HG03558 (cell line): Measurements from ENCODE around the gene PKIB.
"Not testable (repeated sequence)": the region's sequence is repeated elsewhere in the genome, so short reads cannot be mapped to it uniquely, and the experiment has no call there.

ENCODE experiments used
- ATAC-seq: cut with Tn5 transposase; IDR thresholded peaks from one replicate; pipeline ENCODE4 v1.9.1; 2021; ENCODE audit warnings: moderate number of reproducible peaks; ENCODE audit not compliant: unreplicated experiment; ENCODE audit errors: extremely low read depth

Gene PKIB

DNA sequence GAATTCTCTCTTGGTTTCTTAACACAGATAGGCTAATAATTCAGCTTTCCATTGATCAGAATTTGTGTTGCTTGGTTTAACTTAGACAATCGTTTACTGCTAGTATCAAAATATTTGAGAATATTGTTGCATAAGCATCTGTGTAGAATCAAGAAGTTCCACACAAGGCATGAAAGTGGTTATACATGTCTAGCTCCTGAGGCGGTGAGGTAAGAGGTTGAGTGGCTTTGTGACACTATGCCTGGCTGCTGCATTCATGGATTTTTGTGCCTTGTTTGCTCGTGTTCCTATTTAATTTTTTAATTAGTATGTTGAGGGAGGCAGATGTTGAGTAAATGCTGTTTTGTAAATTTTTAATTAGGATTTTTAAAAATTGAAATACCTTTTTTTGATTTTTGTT, 10.2 kb downstream of the PKIB start:
- ATAC-seq: no peak

DNA sequence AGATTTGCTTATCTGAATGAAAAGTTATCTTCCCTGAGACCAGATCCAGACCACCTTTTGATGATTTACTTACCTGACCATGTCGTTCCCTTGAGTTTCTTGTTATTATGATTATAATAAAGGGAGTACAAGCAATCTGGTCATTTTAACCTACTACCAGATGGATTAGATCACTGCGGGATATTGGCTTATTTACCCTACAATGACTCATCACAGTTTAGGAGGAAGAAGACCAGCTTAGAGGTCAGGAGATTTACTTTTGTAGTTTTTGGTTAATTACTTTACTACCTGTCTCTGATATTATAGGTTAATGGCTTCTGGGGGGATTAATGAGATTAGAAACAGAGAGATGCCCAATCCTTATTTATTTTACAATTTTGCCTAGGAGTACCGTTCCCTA, 10.7 kb downstream of the PKIB start:
- no peak for ATAC-seq

DNA sequence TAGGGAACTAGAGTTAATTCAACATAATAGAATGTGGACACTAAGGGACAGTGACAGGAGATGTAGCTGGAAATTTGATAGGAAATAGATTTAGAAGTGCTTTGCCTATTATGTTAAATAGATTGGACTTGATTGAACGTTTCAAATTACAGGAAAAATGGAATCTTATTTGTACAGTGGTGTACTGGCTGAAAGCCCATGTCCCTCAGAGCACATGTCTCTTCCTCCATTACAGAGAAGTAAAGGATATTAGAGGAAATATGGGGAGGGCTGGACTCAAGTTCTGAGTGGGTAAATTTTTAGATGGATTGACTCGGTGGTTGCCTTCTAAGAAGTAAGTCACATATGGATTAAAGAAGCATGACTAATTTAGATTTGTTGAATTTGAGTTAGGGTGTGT, 11.4 kb downstream of the PKIB start:
- no peak for ATAC-seq

DNA sequence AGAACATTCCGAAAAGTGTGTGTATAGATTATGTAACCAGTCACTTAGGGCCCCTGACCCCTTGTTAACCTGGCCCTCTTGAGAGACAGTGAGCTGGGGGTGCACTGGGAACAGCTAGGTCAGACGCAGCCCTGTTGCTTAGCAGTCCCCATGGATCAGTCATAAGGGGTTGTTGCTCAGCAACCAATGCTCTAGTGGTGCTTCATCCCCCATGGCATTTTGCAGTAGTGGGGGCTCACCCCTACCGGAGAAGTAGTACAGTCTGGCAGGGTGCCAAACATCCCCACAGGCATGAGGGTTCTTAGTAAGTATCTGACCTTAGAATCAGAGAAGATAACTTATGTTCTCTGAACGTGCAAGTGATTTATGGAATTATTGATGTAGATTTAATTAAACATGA, 12.3 kb downstream of the PKIB start:
- ATAC-seq: no peak

- no peak for ATAC-seq
These were observed 13.1 kb downstream of the PKIB start for GRCh38 chr6:122623279-122623678.

DNA sequence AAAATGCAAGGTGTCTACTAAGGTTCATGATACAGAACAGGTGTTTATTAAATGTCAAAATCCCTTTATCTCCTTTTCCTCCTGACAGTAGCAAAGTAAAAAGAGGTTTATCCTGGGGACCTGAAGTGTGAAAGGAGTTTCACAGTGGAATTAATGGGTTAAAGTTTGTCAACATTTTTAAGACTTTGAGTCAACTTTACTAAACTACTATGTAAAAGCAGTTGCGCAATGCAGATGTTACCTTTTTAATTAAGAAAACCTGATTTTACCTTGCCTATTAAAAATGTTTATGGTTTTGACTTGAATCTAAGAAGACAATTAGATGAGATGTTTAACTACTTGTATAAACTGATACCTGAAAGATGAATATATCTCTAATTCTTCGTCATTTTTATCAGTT, 14.6 kb downstream of the PKIB start:
- no peak for ATAC-seq

DNA sequence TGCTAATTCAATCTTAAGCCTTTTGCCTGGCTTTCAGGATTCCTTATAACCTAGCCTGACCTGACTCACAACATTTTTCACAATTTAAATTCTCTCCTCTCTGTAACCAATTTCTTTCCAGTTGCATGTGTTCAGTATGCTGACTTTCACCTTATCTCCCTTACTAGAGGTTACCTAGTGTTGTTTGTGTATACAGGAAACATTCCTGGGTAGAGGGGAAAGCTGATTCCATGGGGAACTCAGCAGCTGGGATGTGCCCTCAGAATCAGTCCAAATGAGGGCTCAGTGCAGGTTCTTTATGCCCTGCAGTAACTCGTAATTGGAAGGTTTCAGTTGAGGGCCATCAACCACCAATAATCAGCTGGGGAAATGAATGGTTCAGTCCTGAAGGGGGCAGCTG, 18.5 kb downstream of the PKIB start:
- ATAC-seq: no peak

DNA sequence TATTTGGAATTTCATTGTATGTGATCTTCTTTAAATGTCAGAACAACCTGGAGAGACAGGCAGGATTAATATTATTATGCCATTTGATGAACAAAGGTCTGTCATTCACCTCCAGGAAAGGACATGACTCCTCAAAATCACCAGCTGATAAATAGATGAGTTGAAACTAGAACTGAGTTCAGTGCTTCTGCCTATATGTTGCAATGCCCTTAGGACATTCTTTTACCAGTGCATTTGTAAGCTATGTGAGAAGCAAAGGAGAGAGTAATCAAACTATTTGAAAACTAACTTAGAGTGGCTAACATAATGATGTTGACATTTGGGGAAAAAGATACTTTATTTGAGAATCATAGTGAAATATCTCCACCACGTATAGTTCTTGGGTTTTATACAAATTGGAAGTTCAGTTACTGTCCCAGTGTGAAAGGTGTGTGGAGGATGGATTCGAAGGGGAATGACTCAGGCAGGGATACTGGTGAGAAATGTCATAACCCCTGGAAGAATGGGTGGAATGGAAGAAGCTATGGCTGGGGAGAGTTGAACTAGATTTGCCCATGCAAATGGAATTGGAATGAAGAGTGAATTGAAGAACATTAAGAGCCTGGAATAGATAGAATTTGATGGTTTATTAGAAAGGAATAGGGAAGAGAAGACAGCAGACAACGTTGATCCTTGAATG, 21.5 kb downstream of the PKIB start:
- ATAC-seq: no peak

DNA sequence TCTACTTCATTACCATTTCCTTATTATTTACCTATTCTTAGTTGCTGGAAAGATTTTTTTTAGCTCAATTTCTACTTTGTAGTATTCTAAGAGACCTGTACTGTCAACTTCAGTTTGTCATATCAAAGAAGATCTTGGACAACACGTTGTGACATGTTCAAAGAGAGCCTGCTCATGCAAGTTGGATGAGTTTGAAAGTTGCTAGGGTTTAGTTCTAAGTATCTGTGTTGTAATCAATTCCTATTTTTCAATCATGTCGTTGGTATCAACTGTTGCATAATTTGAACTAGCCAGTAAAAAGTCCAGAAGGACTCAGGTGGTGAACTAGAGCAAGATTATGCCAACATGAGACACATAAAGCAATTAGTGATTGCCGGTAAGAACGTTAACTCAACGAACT, 30.2 kb downstream of the PKIB start:
- ATAC-seq: no peak

DNA sequence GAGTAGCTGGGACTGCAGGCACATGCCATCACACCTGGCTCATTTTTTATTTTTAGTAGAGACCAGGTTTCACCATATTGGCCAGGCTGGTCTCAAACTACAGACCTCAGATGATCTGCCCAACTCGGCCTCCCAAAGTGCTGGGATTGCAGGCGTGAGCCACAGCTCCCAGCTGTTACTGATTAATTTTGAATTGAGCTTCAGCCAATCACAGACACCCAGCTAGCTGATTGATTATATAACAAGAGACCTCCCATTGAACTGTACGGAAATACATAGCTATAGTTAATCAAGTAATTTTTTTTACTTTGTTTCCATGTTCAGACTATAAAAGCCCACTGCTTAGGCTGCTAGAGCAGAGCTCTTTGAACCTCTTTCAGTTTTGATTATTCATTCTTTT, 31.6 kb downstream of the PKIB start:
- no peak for ATAC-seq

- ATAC-seq: not testable (repeated sequence)
These were observed 32.4 kb downstream of the PKIB start for GRCh38 chr6:122642604-122643003.

GRCh38 chr6:122645256-122645655, 35.1 kb downstream of the PKIB start:
- ATAC-seq: no peak

DNA sequence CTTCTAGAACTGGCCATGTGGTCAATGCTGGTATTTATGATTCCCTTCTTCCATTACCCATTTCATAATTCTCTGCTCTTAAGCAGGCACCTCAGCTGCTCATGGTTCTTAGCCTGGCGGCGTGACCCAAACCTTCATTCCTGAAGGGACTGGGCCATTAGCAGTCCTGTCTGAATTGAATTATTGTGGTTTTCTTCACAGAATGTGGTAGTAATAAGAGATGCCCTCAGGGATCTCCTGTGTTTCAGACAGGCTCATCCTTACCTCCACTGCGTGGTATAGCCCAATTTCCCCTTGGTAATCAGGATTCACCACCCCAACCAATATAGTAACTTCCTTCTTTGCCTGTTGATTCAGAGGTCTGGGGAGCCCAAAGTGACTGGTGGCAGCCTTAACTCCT, 37.6 kb downstream of the PKIB start:
- ATAC-seq: no peak

DNA sequence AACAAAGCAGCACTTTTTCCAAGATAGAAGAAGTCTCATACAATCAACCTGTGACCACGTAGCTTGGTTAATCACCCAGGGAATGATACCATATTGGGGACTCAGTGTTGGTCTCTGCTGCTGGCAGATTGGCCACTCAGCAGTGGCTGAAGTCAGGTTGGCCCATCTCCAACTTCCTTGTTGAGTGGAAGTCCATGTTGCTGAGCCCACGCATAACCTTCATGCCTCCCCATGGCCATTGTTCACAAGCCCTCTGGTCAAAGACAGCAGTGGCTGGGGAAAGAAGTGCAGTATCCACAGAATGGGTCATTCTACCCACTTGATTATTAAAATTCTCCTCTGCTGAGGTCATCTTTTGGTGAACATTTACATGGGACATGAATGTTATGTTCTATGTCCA, 38.5 kb downstream of the PKIB start:
- no peak for ATAC-seq

- ATAC-seq: no peak
These were observed 39.5 kb downstream of the PKIB start for GRCh38 chr6:122649701-122650100.

- no peak for ATAC-seq
These were observed 40.2 kb downstream of the PKIB start for GRCh38 chr6:122650403-122650802.

DNA sequence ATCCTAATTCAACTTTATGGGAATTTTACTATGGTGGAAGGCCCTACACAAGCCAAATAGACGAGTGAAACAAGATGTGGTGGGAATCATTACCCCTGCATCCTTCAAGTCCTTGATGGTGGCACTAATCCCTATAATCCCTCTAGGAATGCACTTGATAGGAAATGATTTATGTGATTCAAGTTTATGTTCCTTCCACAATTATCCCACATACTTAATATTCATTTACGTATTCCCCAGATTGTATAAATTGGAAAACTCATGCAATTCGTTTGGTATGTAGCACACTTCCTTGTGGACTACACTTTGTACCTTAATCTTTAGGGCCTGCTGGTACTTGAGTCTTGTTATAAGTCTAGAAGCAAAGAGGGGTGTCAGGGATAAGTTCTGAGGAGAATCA, 40.8 kb downstream of the PKIB start:
- no peak for ATAC-seq

DNA sequence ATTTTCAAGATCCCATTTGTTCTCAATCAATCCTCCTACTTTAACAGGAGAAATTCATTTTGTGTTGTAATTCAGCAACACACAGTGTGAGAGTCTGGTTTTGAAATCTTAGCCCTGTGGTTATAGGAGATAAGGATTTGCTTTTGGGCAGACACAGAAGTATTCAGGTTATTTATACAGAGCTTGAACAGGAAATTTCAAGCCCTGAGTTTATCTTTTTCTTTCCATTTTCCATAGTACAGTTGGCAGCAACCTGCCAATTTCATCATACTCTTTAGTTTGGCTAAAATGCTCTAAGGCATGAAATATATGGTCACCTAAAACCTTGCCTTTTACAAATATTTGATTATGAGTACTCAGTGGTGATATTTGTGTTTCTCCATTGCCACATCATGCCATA, 41.4 kb downstream of the PKIB start:
- ATAC-seq: no peak

DNA sequence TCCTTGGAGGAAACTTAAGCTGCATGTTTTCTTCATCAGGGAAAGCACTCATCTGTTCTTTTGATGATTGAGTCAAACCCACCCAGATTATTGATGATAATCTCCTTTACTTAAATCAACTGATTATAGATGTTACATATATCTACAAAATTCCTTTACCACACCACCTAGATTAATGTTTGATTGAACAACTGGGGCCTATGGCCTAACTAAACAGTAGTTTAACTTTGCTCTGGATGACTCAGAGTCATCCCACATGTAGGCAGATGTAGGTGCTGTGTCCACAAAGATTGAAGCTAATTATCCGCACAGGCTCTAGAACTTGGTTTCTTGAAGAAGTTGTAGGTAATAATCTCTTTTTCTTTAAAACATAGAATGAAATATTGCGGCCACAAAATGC, 42.2 kb downstream of the PKIB start:
- ATAC-seq: no peak

GRCh38 chr6:122653094-122653493, 42.9 kb downstream of the PKIB start:
- no peak for ATAC-seq

DNA sequence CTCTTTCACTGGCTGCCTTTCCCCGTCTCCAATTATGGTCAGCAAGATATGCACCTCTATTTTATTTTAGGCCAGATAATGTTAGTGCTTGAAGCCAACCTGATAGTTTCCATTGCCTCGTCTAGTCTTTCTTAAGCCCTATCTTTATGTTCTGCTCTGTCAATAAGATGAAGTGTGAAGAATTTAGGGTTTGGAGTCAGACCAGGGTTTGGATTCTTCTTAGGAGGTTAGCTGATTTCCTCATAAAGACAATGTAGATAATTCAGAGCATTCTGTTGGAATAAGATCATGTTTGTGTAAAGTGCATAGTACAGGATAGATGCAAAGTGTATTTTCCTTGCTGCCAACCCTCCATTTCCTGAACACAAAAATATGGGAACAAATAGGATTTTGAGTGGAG, 43.8 kb downstream of the PKIB start:
- no peak for ATAC-seq

DNA sequence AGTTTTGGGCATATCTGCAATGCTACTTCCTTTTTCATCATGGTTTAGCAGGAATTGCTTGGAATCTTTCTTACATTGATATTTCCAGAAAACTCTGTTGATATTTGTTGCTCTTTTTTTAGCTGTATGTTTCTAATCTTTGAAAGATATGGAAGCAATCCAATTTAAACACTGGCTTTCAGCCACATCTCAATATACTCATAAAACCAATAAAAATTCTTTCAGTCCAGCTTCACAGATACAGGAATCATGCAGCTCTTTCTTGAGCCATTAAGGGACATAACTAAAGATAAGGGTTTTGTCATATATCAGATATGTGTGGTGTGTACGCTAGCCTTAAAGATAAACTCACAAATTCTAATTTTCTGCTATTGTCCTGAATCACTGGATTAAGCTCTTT, 47.4 kb downstream of the PKIB start:
- no peak for ATAC-seq

DNA sequence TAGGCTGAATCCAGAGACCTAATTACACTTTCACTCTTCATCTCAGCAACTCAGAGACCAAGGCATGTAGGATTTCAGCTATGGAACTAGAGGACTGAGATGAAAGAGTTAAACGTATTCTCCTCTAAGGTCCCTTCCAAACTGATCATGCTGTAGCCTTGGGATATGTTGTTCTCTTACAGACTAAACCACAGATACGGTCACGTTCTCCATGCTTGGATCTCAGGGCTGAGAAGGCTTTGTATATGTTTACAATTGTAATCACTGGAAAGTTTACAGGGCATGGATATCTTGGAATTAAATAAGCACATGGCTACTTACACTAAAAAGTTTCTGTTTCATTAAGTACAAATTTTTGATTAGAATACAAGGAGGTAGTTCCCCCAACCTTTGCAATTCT, 50.1 kb downstream of the PKIB start:
- no peak for ATAC-seq
